Suprapubic skin (tissue), 4 donors: Measurements from ENCODE around the gene SPOCD1. TPM values are rescaled to one million over a fixed set of nuclear protein-coding genes. Genes with fewer than 3 reads are reported as not detected.

Source experiments
- DNase-seq, 2 donors: peaks; one replicate each; pipeline ENCODE4 v3.0.0-alpha.2; 2019; ENCODE audit warnings: low spot score in 2 of 2
- H3K27ac ChIP-seq: fragments of 200-600 bp; sonication (generic); one replicate; pipeline ENCODE4 v1.5.1; 2019
- H3K27me3 ChIP-seq: fragments of 200-600 bp; sonication (generic); one replicate; pipeline ENCODE4 v1.5.1; 2019
- H3K36me3 ChIP-seq: fragments of 200-600 bp; sonication (generic); one replicate; pipeline ENCODE4 v1.5.1; 2019
- H3K4me1 ChIP-seq: fragments of 200-600 bp; sonication (generic); one replicate; pipeline ENCODE4 v1.5.1; 2019
- H3K4me3 ChIP-seq: fragments of 200-600 bp; sonication (generic); one replicate; pipeline ENCODE4 v1.5.1; 2019; ENCODE audit warnings: mild to moderate bottlenecking
- H3K9me3 ChIP-seq: fragments of 200-600 bp; sonication (generic); one replicate; pipeline ENCODE4 v1.5.1; 2019
- EP300 ChIP-seq: sonication (generic); formaldehyde crosslinking; IDR thresholded peaks from one replicate; pipeline ENCODE4 v1.6.1; 2017; ENCODE audit warnings: antibody characterized with exemption
- POLR2A ChIP-seq, 2 donors: fragments of 450-650 bp; IDR thresholded peaks; one replicate each; pipeline ENCODE4 v1.6.1; 2017; ENCODE audit warnings: antibody characterized with exemption in 2 of 2, mild to moderate bottlenecking in 2 of 2, moderate library complexity in 2 of 2
- POLR2AphosphoS5 ChIP-seq, 3 donors: sonication (generic); formaldehyde crosslinking; IDR thresholded peaks; one replicate each; pipeline ENCODE4 v1.6.1; 2017; ENCODE audit warnings: antibody characterized with exemption in 3 of 3
- WGBS: methylation state at CpG from one replicate; pipeline ENCODE4 v1.1.5; 2018; 5-methylcytosine and 5-hydroxymethylcytosine counted together
- total RNA-seq, 4 donors: library from RNA; depleted of rRNA; stranded (reverse); fragments of >200 nt; gene quantifications; one replicate each; pipeline ENCODE4 v1.1.0, GENCODE V29; 2016
- TF ChIP-seq, protein P1 (sequence below), 2 donors: fragments of 200-600 bp in 1 of 2; fragments of 450-650 bp in 1 of 2; sonication (generic) in 1 of 2; IDR thresholded peaks; one replicate each; pipeline ENCODE4 v1.5.1; 2016 to 2019; ENCODE audit warnings: antibody characterized with exemption in 2 of 2, mild to moderate bottlenecking in 1 of 2, moderate library complexity in 1 of 2

Gene SPOCD1
- total RNA-seq, result 1 to 10 TPM in 1 of 4 donors, not detected in 3; 3.2 TPM

DNA sequence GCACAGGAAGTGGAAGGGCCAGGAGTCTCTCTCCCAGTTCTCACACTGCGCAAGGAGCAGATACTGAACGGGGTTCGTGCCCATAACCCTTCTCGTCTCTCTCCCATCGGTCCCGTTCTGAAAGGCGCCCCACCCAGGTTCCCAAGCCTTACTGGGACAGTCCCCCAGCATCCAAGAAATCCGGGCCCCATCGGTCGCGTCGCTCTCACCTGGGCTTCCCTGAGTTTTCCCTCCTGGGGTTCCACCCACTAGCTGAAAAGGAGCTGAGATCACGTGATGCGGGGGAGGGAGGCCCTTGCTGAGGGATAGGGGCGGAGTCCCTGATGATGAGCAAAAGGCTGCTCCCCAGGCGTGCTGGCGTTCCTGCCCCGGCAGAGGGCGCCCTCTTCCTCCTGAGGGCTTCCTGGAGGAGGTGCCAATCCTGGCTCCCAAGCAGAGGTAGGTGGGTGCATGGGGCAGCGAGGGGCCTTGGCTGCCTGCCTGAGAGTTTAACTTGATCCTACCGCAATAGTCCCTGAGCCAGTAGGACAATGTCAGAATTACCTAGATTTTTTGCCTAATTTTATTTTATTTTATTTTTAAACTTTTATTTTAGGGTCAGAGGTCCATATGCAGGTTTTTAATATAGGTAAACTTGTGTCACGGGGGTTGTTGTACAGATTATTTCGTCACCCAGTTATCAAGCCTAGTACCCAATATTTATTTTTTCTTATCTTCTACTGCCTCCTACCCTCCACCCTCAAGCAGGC lies at the start of gene SPOCD1:
SPOCD1 (minus strand) TSS at position 271 of the 749 bp plus-strand sequence. CDS start 689 bp downstream, outside the sequence.
- Histone ChIP-seq H3K4me1 (peaks cover 12% of the 10 kb centered on the region), H3K9me3 (no peaks in the 10 kb centered on the region), H3K36me3 (no peaks in the 10 kb centered on the region), H3K27ac (no peak within 1 kb of the TSS), H3K27me3 (no peaks in the 10 kb centered on the region), H3K4me3 (no peak within 1 kb of the TSS)
- 70% methylated on average over 16 of the region's 23 CpGs for WGBS
- TF ChIP-seq, protein P1, sequence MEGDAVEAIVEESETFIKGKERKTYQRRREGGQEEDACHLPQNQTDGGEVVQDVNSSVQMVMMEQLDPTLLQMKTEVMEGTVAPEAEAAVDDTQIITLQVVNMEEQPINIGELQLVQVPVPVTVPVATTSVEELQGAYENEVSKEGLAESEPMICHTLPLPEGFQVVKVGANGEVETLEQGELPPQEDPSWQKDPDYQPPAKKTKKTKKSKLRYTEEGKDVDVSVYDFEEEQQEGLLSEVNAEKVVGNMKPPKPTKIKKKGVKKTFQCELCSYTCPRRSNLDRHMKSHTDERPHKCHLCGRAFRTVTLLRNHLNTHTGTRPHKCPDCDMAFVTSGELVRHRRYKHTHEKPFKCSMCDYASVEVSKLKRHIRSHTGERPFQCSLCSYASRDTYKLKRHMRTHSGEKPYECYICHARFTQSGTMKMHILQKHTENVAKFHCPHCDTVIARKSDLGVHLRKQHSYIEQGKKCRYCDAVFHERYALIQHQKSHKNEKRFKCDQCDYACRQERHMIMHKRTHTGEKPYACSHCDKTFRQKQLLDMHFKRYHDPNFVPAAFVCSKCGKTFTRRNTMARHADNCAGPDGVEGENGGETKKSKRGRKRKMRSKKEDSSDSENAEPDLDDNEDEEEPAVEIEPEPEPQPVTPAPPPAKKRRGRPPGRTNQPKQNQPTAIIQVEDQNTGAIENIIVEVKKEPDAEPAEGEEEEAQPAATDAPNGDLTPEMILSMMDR (IDR thresholded peaks at IDR 0.05), result peak in 1 of 2 donors; percentile 71
- no peak for TF ChIP-seq POLR2AphosphoS5 (IDR thresholded peaks at IDR 0.05)
- no peak for TF ChIP-seq POLR2A (IDR thresholded peaks at IDR 0.05)
- no peak for TF ChIP-seq EP300
- DNase-seq, result peak; percentile 88

DNA sequence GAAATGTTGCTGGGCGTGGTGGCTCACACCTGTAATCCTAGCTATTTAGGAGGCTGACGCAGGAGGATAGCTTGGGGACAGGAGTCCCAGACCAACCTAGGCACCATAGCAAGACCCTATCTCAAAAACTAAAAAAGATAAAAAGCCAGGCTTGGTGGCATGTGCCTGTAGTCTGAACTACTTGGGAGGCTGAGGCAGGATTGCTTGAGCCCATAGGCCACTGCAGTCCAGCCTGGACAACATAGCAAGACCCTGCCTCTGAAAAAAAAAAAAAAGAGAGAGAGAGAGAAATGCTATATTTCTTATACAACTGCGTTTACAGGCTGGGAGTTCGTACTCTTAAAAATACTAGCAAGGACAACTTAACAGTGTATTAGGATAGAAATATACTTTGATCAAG lies 46.2 kb upstream of the SPOCD1 start:
- Histone ChIP-seq H3K27me3 (no peaks in the 10 kb centered on the region), H3K4me1 (no peaks in the 10 kb centered on the region), H3K4me3 (no peak overlapping the region), H3K27ac (no peak overlapping the region), H3K36me3 (no peaks in the 10 kb centered on the region), H3K9me3 (no peaks in the 10 kb centered on the region)
- TF ChIP-seq, protein P1 (IDR thresholded peaks at IDR 0.05), result no peak
- TF ChIP-seq POLR2AphosphoS5 (IDR thresholded peaks at IDR 0.05) (no peak), EP300 (no peak), POLR2A (IDR thresholded peaks at IDR 0.05) (no peak)
- 98% methylated on average over 4 of the region's 4 CpGs for WGBS
- DNase-seq, result no peak

DNA sequence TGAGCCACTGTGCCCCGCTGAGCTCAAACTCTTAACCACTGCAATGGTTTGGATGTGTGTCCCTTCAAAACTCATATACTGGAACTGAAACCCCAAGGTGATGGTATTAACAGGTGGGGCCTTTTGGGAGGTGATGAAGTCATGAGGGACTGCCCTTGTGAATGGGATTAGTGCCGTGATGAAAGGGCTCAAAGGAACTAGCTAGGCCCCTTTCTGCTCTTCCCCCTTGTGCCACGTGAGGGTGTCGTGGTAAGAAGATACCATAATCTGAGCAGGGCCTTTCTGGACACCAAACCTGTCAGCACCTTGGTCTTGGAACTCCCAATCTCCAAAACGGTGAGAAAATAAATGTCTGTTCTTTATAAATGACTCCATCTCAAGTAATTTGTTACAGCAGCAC lies 45.5 kb upstream of the SPOCD1 start:
- WGBS, result 92% methylated on average over 5 of the region's 5 CpGs
- TF ChIP-seq EP300, result no peak
- TF ChIP-seq POLR2AphosphoS5 (IDR thresholded peaks at IDR 0.05), result no peak
- no peak for TF ChIP-seq POLR2A (IDR thresholded peaks at IDR 0.05)
- TF ChIP-seq, protein P1 (IDR thresholded peaks at IDR 0.05), result no peak
- no peaks in the 10 kb centered on the region for H3K4me1 ChIP-seq
- no peaks in the 10 kb centered on the region for H3K27me3 ChIP-seq
- H3K4me3 ChIP-seq, result no peak overlapping the region
- no peaks in the 10 kb centered on the region for H3K9me3 ChIP-seq
- H3K27ac ChIP-seq, result no peak overlapping the region
- no peak for DNase-seq
- no peaks in the 10 kb centered on the region for H3K36me3 ChIP-seq

DNA sequence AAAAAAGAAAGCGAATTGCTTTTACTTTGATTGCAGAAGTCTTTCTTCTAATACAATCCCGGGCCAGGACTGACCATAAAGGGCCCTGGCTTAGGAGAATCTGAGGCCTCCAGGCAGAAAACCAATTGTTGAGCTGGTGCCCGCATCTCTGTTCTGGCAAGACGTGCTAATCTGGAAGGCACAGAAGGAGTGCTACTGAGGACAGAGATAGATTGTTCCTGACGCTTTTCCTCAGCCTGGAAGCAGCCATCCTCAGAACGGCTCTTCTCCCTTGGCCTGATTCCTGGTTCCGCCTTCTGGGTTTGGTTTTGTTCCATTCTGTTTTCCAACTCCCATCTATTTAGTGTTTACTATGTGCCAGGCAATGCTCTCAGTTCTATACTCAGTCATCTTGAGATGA lies 44.8 kb upstream of the SPOCD1 start:
- no peak for TF ChIP-seq EP300
- WGBS, result 57% methylated on average over 7 of the region's 7 CpGs
- no peaks in the 10 kb centered on the region for H3K4me1 ChIP-seq
- H3K4me3 ChIP-seq, result no peak overlapping the region
- no peaks in the 10 kb centered on the region for H3K9me3 ChIP-seq
- H3K27me3 ChIP-seq, result no peaks in the 10 kb centered on the region
- H3K36me3 ChIP-seq, result no peaks in the 10 kb centered on the region
- DNase-seq, result no peak
- H3K27ac ChIP-seq, result no peak overlapping the region

DNA sequence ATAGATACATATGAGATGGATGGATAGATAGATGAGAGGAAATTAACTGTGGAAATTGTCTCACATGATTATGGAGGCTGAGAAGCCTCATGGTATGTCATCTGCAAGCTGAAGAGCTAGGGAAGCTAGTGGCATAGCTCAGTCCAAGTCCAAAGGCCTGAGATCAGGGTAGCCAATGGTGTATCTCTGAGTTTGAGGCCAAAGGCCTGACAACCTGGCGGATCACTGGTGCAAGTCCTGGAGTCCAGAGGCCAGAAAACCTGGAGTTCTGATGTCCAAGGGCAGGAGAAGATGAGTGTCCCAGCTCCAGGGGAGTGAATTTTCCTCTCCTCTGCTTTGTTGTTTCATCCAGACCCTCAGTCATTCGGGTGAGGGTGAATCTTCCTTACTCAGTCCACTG lies 43.9 kb upstream of the SPOCD1 start:
- Histone ChIP-seq H3K27me3 (no peaks in the 10 kb centered on the region), H3K27ac (no peak overlapping the region), H3K4me3 (no peak overlapping the region), H3K36me3 (no peaks in the 10 kb centered on the region), H3K4me1 (no peaks in the 10 kb centered on the region), H3K9me3 (no peaks in the 10 kb centered on the region)
- DNase-seq, result no peak
- TF ChIP-seq POLR2AphosphoS5 (IDR thresholded peaks at IDR 0.05), result no peak
- TF ChIP-seq, protein P1 (IDR thresholded peaks at IDR 0.05), result no peak
- WGBS, result 90% methylated on average over 2 of the region's 2 CpGs
